Stimulated activated naive CD4-positive, alpha-beta T cell (primary cell): ENCODE data around the gene TEX29.

Source experiments
- DNase-seq, 6 experiments: peaks; one replicate each; lab custom pipeline; 2025; lab: John Stamatoyannopoulos, UW

Gene TEX29

GRCh38 chr13:111319998-111320911 is at the start of gene TEX29:
Gene TEX29, plus strand, starts transcription at chr13:111320642. Its CDS starts 249 bp downstream, at chr13:111320891.
- DNase-seq = no peak

DNA sequence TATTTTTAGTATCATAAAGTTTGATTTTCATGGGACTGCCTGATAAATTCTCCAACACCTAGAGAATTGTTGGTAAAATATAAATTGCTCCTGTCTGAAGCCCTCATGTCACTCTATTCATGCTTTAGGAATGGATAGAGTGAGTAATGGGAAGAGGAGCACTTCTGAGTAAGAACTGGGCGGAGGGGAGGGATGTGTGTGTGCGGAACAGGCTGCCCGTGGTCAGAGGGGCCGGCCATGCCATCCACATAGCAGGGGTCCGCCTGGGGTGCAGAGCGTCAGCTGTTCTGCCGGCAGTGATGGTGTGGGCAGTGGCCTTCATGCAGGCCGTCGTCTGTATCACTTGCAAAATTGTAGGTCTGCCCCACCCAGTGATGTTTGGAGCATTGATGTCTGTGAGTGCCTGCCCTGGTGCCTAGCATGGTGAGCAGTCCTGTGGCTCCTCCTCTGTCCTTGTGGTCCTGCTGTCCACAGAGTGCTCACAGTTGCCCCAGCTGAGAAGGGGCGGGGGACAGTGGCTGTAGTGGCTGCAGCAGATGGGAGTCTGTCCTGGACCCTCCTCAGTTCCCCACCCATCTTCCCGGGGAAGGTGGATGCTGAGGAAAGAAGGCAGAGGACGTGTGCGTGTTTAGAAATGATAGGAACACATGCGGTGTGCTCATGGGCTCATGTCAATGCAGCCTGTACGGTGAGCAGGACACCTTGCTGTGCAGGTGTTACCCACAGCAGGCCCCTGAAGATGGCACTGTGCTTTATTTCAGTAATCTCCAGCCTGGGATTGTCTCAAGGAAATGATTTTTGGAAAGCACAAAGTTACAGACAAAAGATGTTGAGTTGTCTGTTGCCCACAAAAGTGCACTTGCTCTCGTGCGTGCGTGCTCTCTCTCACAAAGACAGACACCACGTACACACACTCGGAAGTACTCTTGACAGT is 49.4 kb upstream of the TEX29 start:
- no peak for DNase-seq

DNA sequence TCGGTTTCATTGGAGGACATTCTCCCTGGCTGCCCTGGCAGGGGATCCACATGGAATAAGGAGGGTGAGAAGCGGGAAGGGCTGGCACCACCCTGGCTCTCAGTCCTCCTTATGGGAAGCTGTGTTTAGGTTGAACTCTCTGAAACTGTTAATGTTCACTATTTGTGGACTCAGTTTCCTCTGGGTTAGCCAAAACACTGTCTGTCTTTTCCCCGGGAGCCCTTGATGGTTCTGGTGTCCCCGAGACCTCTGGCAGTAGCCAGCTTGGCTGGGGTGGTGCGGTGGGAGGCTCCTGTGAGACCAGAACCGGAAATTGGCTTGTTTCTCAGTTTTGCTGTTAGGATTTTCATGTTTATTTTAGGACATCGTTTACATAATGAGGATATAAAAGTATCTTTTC is 48.3 kb upstream of the TEX29 start:
- no peak for DNase-seq

DNA sequence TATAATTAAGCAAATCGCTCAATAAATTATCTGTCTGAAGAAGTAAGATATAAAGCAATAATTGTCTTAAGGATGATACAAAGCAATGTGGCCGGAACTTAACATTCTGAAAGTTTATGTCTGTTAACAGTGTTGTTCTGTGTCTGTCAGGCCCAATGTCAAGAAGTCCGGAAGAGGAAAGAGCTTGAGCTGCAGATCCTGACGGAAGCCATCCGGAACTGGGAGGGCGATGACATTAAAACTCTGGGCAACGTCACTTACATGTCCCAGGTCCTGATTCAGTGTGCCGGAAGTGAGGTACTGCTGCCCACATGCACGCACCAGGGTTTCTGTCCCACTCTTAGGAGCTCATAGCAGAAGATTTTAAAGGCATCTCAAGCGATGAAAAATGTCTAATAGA is 45.1 kb upstream of the TEX29 start:
- DNase-seq = no peak

GRCh38 chr13:111275995-111276618 is 44.3 kb upstream of the TEX29 start:
- DNase-seq = no peak

- no peak for DNase-seq
These were observed 42.2 kb upstream of the TEX29 start for GRCh38 chr13:111278258-111278657.

DNA sequence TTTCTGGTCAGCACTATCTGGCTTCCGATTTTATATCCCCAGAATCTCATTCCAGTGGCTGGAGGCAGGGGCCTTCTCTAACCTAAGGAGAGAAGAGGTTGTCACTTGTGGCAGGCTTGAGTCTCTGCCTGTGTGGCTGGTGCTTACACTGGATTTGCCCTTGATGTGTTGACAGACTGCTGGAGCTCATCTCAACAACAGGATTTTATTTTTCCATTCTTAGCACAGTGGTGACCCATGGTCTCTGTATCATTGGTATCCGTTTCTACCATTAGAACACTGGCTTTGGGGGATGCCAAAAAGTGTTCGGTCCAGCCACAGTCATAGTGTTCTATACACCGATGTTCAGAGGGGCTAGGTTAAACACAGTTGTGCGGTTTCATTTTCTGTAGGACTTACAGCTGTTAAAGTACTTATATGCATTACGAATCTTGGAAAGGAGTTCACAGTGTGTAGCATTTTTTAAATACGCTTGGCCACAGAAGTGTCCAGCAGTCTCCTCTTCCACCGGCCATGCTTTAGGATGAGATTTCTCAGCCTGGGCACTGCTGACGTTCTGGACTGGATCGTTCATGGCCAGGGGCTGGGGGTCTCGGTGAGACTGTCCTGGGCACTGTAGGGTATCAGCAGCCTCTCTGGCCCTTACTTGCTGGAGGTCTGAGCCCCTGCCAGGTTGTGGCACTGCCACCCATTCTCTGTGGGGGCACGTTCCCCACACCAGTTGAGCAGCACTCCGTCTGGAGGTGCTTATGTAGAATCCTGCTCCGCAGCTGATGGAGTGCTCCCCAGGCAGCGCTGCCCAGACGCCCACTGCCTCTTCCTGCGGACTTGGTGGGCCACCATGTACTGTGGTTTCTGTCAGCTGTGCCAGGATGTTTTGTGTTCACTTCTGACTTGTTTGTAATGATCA is 41.4 kb upstream of the TEX29 start:
- no peak for DNase-seq

- no peak for DNase-seq
These were observed 40.2 kb upstream of the TEX29 start for GRCh38 chr13:111280226-111280625.

- DNase-seq = no peak
These were observed 39.5 kb upstream of the TEX29 start for GRCh38 chr13:111280681-111281585.

DNA sequence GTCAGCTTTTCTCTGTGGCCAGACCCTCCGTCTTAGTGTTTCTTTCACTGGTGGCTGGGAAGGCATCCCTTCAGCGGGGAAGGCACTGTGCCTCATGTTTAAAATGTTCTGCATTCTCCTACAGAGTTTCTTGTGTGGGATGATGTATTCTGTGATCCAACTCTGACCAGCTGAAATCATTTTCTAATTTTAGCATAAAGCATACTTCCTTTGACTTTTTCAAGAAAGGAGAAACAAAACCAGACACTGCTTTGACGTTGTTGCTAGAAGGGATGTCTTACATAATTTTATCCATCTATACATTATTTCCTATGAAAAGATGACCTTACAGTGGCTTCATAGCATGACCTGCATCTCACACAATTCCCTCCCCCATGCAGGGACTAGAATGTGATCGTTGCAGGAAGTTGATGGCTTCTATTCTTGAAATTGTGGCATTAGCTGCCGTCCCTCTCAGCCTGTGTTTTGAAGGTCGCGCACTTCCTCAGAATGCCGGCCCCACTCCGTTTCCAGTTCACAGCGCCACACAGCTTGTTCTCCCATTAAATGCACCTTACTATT is 38.6 kb upstream of the TEX29 start:
- DNase-seq = no peak

DNA sequence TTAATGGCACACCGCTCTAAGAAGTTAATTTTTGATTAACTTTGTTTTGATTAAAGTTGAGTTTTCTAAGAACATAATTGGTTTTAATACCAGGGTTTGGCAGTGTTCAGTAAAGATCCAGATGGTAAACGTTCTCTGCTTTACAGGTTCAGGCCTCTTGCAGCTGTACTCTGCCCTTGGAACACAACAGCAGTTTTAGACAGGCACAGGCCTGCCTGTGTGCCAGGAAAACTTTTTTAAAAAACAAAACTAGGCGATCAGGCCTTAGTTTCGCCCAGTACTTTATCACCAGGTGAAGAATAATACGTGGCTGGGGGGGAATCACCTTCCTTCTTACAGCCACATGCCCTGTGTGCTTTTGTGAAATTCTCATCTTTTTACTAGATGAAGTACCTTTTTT is 38.0 kb upstream of the TEX29 start:
- DNase-seq = no peak

GRCh38 chr13:111282997-111283396 is 37.4 kb upstream of the TEX29 start:
- DNase-seq = no peak

DNA sequence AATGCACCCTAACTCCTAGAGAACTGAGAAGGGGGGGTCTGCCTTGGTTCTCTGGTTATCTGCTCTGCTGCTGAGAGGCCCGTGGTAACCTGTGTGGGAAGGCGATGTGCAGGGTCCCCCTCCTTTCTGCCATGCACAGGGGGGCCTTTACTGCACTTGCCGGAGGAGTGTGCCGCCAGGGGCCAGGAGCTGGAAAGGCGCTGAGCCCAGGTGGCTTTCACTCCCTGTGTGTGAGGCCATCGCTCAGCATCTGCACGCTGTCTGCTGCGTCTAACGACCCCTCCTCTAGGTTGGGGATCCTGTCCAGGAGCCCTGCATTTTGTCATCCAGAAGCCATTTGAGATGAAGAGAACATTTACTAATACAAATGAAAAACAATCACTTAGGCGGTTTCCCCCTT is 37.0 kb upstream of the TEX29 start:
- no peak for DNase-seq

GRCh38 chr13:111283991-111284390 is 36.5 kb upstream of the TEX29 start:
- DNase-seq = no peak

DNA sequence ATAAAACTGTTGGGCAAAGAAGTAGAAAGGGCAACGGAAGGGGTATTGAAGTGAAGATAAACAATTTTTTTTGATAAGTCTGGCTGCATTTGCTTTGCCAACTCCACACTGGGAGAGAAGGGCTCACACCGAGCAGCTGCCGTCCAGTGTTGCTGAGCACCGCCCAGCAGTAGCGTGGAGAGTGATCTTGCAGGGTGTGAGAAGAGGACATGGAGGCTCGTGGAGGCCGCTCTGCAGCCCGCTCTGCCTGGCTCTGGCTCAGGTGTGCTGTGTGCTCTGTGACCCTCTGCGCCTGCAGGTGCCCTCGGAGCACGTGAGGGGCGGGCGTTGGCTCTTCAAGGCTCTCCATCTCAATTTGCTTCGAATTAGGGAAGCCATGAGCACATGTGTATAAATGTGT is 35.9 kb upstream of the TEX29 start:
- no peak for DNase-seq

DNA sequence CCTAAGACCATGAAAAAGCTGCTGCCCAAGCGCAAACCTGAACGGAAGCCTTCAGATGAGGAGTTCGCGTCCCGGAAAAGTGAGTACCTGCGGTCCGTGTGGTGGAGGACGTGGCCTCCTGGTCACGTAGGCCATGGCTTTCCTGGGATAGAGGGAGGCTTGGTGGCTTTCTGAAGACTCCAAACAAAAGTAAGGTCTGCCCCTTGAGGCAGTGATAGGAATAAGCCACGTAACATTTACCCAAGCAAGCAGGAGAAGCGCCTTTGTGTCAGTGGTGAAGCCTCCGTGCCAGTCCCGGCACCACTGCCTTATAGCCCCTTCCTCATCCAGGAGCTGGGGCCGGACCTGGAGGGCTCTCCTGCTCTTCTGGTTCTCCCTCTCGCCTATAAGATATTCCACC is 34.3 kb upstream of the TEX29 start:
- no peak for DNase-seq

DNA sequence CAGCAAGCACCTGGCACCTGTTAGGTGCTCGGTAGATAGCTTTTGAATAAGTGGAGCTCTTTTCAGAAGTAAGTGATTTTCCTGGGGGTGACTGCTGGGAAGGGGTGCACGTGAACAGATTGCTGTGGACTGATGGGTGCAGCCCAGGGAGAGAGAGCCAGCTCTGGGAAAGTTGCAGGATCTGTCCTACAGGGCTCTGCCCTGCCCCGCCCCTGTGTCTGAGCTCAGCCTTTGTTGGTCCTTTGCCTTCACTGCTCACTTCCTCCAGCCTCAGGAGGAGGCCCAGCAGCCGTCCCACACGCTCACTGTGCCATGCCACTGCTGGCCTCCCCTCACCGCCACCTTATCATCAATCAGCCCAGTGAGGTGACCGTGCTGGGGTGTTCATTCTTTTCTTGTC is 33.7 kb upstream of the TEX29 start:
- no peak for DNase-seq

DNA sequence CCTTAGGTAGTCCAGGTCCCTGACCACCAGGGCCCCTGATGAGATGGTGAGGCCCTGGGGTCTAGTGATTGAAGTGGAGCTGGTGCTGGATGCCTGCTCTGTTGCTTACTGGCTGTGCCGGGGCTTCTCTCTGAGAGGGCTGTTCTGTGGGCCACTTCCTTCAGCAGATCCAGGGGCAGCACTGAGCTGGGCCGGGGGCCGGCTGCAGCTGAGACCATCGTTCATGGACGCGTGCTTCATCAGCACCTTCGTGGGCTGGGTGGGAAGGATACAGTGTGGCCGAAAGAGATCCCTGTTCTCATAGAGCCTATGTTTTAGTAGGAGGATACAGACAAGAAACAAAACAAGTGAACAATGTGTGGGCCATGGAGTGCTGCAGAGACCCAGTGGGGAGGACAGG is 33.2 kb upstream of the TEX29 start:
- no peak for DNase-seq

DNA sequence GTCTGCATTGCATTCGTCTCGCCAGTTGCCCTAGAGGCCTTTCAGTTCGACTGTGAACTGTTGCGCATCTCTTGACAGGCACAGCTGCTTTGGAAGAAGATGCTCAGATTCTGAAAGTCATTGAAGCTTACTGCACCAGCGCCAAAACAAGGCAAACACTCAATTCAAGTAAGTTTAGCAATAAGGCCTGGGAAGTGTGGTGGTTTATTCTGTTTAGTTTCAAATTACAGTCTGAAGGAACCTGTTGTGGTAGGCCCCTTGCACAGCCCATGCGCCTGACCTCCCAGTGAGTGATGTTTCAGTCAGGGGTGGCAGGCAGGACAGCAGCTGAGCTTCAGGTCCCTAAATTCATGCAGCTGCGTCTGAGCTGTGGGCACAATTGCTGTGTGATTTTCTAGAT is 32.2 kb upstream of the TEX29 start:
- no peak for DNase-seq

DNA sequence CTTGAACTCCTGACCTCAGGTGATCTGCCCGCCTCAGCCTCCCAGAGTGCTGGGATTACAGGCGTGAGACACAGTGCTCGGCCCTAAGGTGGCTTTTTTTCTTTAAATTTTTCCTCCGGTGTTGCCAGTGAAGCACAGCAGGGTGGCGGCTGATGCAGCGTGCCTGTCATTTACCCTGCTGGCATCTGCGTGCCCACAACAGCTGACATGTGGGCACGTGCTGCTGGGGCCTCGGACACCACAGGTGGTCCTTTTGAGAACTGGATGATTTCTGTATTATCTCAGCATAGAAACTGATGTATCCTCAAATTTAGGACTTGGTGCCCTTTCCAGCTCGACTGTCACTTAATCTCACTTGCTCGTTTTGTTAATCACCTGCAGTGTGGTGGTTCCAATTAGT is 31.2 kb upstream of the TEX29 start:
- no peak for DNase-seq
